Ovary (tissue), 9 donors: ENCODE data around the gene BBS5. TPM values are rescaled to one million over a fixed set of nuclear protein-coding genes. Genes with fewer than 3 reads are reported as not detected.
"Not testable (repeated sequence)": the region's sequence is repeated elsewhere in the genome, so short reads cannot be mapped to it uniquely, and the experiment has no call there.

Experiments
- DNase-seq, 5 donors: peaks; one replicate each; pipeline ENCODE4 v3.0.0-alpha.2; 2019 to 2020
- H3K27ac ChIP-seq, 2 donors: fragments of 200-600 bp; one replicate each; pipeline versions ENCODE4 v1.5.1 to v1.8.0; 2019 to 2022
- H3K27me3 ChIP-seq: fragments of 200-600 bp; one replicate; pipeline ENCODE4 v1.8.0; 2022
- H3K36me3 ChIP-seq: fragments of 200-600 bp; sonication (generic); one replicate; pipeline ENCODE4 v1.5.1; 2019
- H3K4me1 ChIP-seq: one replicate; pipeline ENCODE4 v1.8.1; 2013; ENCODE audit warnings: mild to moderate bottlenecking, moderate library complexity; ENCODE audit not compliant: insufficient read depth
- H3K4me3 ChIP-seq: fragments of 200-600 bp; sonication (generic); one replicate; pipeline ENCODE4 v1.5.1; 2017
- H3K9me3 ChIP-seq, 2 donors: fragments of 200-600 bp in 1 of 2; sonication (generic) in 1 of 2; one replicate each; pipeline versions ENCODE4 v1.5.1 to v1.8.1; 2013 to 2019; ENCODE audit warnings: mild to moderate bottlenecking in 1 of 2, moderate library complexity in 1 of 2
- CTCF ChIP-seq, 3 donors: fragments of 450-650 bp in 2 of 3; fragments of 200-600 bp in 1 of 3; IDR thresholded peaks; one replicate each; pipeline versions ENCODE4 v1.5.1 to v1.8.0; 2016 to 2022; ENCODE audit warnings: antibody characterized with exemption in 3 of 3, mild to moderate bottlenecking in 1 of 3
- EP300 ChIP-seq: sonication (generic); formaldehyde crosslinking; IDR thresholded peaks from one replicate; pipeline ENCODE4 v1.6.1; 2017; ENCODE audit warnings: antibody characterized with exemption
- POLR2A ChIP-seq: fragments of 450-650 bp; IDR thresholded peaks from one replicate; pipeline ENCODE4 v1.6.1; 2017; ENCODE audit warnings: antibody characterized with exemption, mild to moderate bottlenecking, moderate library complexity
- WGBS, 3 donors: extraction: QIAGEN DNeasy Blood & Tissue Kit in 1 of 3; methylation state at CpG; one replicate each; pipeline versions ENCODE4 v1.1.5 to v1.1.7; 2013 to 2017; 5-methylcytosine and 5-hydroxymethylcytosine counted together
- intact Hi-C, 4 donors: fragments of 100-400 bp; cut with DNase I; formaldehyde crosslinking; loops; one replicate each; pipeline versions ENCODE4 v1.11.0 to v1.15.1; 2022 to 2023
- polyA plus RNA-seq, 2 donors: library from polyadenylated mRNA; stranded (reverse); fragments of 200-250 nt in 1 of 2; fragments of 350-450 nt in 1 of 2; fragmentation: Illumina TruSeq in 1 of 2; extraction: RNeasy Lipid Tissue Mini Kit (QIAGEN cat#74804) in 1 of 2; gene quantifications; one replicate each; pipeline ENCODE4 v1.2.3, GENCODE V29; 2013 to 2014
- total RNA-seq, 7 donors: library from RNA; depleted of rRNA in 2 of 7; stranded (reverse); fragments of >200 nt in 2 of 7; fragmentation: NEBNext Ultra II Directional in 3 of 7; extraction: Animal tissue kit (Norgen Biotek cat#: 25700) in 3 of 7; gene quantifications; one replicate each; pipeline versions ENCODE4 v1.1.0 to v1.2.4, GENCODE V29; 2016 to 2023
- donor health status: DM: no; HTN: no; CAD: no; lungs with moderate emphysema.
- donor health status: DM: no; HTN: no; CAD: no.
- donor health status: Bipolar disorder and iron deficiency.
- donor health status: DM: yes; HTN: yes; CAD: no.
- donor health status: DM: no; HTN: no; CAD: no.
- donor health status: DM: yes; HTN: yes; CAD: no.

Gene BBS5
- total and polyA plus RNA-seq, 9 donors = 7.4 to 17.2 (median 11.8) TPM

DNA sequence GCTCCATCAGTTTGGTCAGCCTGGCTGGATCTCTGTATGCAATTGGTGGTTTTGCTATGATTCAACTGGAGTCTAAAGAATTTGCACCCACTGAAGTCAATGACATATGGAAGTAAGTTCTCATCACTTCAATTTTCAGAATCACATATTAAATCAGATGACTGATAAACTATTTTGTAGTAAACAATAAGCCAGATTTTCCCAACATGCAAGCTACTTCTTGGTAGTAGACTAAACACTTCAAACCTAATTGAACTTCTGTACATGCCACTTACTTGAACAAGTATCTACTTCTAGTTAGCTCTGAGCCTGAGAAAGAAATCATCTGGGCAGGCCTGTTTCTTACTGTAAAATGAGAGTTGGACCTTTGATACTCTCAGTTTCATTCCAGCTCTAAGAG is 41.6 kb downstream of the BBS5 start:
- TF ChIP-seq CTCF (IDR thresholded peaks at IDR 0.05) = no peak
- no peaks in the 10 kb centered on the region for H3K9me3 ChIP-seq
- no peak overlapping the region for H3K27ac ChIP-seq
- no peak overlapping the region for H3K4me3 ChIP-seq
- H3K27me3 ChIP-seq = no peaks in the 10 kb centered on the region
- H3K36me3 ChIP-seq = no peaks in the 10 kb centered on the region
- DNase-seq = no peak
- H3K4me1 ChIP-seq = no peaks in the 10 kb centered on the region
- intact Hi-C loops = no loop called here

DNA sequence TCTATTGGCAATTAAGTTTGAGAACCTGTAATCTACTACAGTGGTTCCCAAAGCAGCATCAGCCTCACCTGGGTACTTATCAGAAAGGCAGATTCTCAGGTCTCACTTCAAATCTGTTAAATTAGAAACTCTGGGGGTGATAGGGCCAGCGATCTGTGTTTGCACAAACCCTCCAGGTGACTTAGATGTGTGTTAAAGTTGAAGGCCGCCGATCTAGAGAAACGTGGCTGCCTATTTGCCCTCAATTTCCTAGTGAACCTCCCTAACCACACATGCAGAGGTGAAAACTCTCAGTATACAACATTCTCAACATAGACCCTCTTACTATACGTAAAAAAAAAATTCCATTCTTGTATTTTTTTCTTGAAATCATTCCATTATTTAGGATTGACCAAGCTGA is 44.4 kb downstream of the BBS5 start:
- DNase-seq = no peak
- TF ChIP-seq POLR2A (no peak), CTCF (IDR thresholded peaks at IDR 0.05) (no peak), EP300 (no peak)
- Histone ChIP-seq H3K9me3 (no peaks in the 10 kb centered on the region), H3K4me1 (no peaks in the 10 kb centered on the region), H3K36me3 (no peaks in the 10 kb centered on the region), H3K4me3 (no peak overlapping the region), H3K27me3 (no peaks in the 10 kb centered on the region), H3K27ac (no peak overlapping the region)
- 64 to 65% (median 65%) methylated on average over 5 of the region's 5 CpGs for WGBS, 3 donors
- intact Hi-C loops = no loop called here

DNA sequence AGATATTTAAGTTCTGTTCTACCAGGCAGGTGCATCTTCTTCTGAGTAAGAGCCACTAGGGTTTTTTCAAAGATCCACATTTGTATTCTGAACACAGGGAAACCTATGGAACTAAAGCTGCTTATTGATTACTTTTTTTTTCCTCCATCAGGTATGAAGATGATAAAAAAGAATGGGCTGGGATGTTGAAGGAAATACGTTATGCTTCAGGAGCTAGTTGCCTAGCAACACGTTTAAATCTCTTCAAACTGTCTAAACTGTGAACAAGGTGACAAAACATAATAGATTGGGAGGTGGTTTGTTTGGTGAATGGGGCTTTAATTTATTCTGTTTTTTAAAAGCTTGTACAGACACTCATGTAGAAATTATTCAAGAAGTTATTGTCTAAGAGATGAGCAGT is 46.1 kb downstream of the BBS5 start:
- intact Hi-C loops = no loop called here
- TF ChIP-seq EP300 = no peak
- TF ChIP-seq POLR2A = no peak
- TF ChIP-seq CTCF (IDR thresholded peaks at IDR 0.05) = no peak
- WGBS, 3 donors = 72 to 83% (median 72%) methylated on average over 2 of the region's 2 CpGs

GRCh38 chr2:169526451-169526850 is 47.2 kb downstream of the BBS5 start:
- Histone ChIP-seq H3K4me3 (no peak overlapping the region), H3K36me3 (no peaks in the 10 kb centered on the region), H3K27me3 (no peaks in the 10 kb centered on the region), H3K4me1 (no peaks in the 10 kb centered on the region), H3K27ac (no peak overlapping the region), H3K9me3 (no peaks in the 10 kb centered on the region)
- intact Hi-C loops = no loop called here
- no peak for DNase-seq
- no peak for TF ChIP-seq EP300
- no peak for TF ChIP-seq CTCF (IDR thresholded peaks at IDR 0.05)
- no peak for TF ChIP-seq POLR2A

More for the DNA sequence above, 46.1 kb downstream of the BBS5 start:
- H3K27ac ChIP-seq = no peak overlapping the region
- no peaks in the 10 kb centered on the region for H3K36me3 ChIP-seq
- no peaks in the 10 kb centered on the region for H3K9me3 ChIP-seq
- no peaks in the 10 kb centered on the region for H3K27me3 ChIP-seq
- H3K4me1 ChIP-seq = no peaks in the 10 kb centered on the region
- DNase-seq = no peak
- H3K4me3 ChIP-seq = no peak overlapping the region

- peak; percentile 51 to 66 (median 65) for TF ChIP-seq CTCF (IDR thresholded peaks at IDR 0.05)
- TF ChIP-seq EP300 = no peak
- TF ChIP-seq POLR2A = no peak
- no peaks in the 10 kb centered on the region for H3K4me1 ChIP-seq
- WGBS, 3 donors = 22 to 26% (median 24%) methylated on average over 2 of the region's 2 CpGs
- no peak overlapping the region for H3K4me3 ChIP-seq
- no peaks in the 10 kb centered on the region for H3K27me3 ChIP-seq
- no peak overlapping the region for H3K27ac ChIP-seq
- peak; percentile 37 to 70 (median 66) for DNase-seq
- H3K9me3 ChIP-seq = no peaks in the 10 kb centered on the region
- no peaks in the 10 kb centered on the region for H3K36me3 ChIP-seq
- intact Hi-C loops = no loop called here
These were observed 49.0 kb downstream of the BBS5 start for GRCh38 chr2:169528271-169528701.

GRCh38 chr2:169539460-169539859 is 60.2 kb downstream of the BBS5 start:
- not testable (repeated sequence) for H3K36me3 ChIP-seq

More at GRCh38 chr2:169539460-169539859, 60.2 kb downstream of the BBS5 start:
- H3K27ac ChIP-seq, intact Hi-C loops, H3K4me3 ChIP-seq, H3K9me3 ChIP-seq, H3K4me1 ChIP-seq, DNase-seq, H3K27me3 ChIP-seq: not testable (repeated sequence)
- 86 to 91% (median 87%) methylated on average over 2 of the region's 2 CpGs for WGBS, 3 donors
